NCI-H1417 treated with DMSO at 0.1 percent for 48 hours (cell line): ENCODE data around the gene HNRNPU.

Source experiments
- DNase-seq: peaks from one replicate; lab custom pipeline; 2025; lab: John Stamatoyannopoulos, UW

Gene HNRNPU

DNA sequence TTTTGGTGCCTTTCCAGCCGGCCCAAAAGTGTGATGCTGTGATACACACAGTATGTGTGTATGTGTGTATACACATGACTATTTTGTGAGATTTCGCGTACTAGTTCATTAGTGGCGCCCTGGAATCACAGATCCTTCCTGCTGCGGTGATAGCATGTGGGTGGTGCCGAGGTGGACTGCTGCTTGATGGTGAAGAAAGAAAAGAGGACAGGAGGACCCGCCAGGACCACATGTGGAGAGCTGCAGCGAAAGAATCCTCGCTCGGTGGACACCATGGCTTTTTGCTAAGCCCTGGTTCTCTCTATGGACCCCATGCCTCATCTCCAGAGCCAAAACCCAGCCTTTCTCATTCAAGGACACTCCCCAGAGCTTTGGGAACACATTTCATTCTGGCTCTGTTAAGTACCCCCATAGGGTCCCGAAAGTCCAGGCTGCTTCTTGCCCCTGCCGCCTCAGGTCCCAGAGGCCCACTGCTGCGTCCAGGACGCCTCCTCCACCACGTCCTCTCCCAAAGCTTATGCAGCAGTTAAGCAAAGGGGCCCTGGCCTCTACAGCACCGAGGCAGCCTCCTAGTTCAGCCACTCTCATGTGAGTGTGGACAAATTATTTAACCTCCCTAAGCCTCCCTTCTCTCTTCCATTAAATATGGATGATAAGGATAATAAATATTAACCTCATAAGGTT is 61.6 kb downstream of the HNRNPU start:
- no peak for DNase-seq

DNA sequence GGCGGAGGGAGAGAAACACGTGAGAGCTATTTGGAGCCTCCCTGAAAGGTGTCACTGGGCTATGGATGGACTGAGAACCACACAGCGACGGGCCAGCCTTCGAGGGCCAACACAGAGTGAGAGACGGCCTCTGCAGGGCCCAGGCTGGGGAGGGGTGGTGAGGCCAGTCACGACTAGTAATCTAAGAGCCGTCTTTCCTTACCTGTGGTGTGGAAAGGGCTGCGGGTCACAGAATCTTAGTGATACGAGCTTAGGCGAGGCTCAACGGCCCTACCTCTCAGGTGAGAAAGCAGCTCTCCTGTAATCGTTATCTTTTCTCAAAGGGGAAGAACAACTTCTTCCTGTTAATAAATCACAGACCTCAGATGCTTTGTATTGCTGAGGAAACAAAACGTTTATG is 62.3 kb downstream of the HNRNPU start:
- no peak for DNase-seq

DNA sequence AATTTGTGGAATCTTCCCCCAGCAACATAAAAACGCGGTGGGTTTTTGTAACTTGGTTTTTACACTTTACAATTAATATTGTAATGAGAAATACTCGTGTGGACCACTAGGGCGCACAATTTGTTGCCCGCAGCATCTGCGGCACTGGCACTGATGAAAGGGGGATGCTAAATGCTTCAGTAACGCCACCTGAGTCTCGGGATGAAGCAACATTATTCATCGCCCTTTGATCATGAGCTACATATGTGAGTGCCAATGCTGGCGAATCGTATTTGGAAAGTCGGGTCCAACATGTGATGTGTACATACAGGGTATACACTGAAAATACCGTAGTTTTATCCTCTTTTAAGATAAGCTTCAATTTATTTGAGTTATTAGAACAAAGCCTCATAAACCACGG is 63.1 kb downstream of the HNRNPU start:
- no peak for DNase-seq

DNA sequence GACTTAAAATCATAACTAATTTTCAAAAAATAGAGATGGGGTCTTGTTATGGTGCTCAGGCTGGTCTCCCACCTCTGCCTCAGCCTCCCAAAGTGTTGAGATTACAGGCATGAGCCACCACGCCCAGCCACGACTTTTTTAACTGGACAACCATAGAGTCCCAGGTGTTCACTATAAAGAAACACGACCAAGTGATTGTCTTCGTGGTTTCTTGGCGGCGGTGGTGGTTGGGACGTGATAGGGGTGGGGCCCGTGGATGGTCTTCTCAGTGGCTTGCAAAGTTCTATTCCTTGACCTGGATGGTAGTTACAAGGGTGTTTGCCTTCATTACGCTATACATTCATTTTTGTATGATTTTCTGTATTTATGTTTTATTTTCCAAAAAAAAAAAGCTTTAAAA is 63.5 kb downstream of the HNRNPU start:
- no peak for DNase-seq
